GM19468 (cell line): ENCODE measurements around the gene RBFOX2.
"Not testable (repeated sequence)": the region's sequence is repeated elsewhere in the genome, so short reads cannot be mapped to it uniquely, and the experiment has no call there.

Source experiments
- ATAC-seq: cut with Tn5 transposase; IDR thresholded peaks from one replicate; pipeline ENCODE4 v1.9.1; 2021; ENCODE audit warnings: mild to moderate bottlenecking, moderate library complexity, moderate number of reproducible peaks; ENCODE audit not compliant: unreplicated experiment; ENCODE audit errors: extremely low read depth

Gene RBFOX2, protein sequence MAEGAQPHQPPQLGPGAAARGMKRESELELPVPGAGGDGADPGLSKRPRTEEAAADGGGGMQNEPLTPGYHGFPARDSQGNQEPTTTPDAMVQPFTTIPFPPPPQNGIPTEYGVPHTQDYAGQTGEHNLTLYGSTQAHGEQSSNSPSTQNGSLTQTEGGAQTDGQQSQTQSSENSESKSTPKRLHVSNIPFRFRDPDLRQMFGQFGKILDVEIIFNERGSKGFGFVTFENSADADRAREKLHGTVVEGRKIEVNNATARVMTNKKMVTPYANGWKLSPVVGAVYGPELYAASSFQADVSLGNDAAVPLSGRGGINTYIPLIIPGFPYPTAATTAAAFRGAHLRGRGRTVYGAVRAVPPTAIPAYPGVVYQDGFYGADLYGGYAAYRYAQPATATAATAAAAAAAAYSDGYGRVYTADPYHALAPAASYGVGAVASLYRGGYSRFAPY

GRCh38 chr22:36028646-36029405 lies at the start of gene RBFOX2:
TSS of gene RBFOX2 (minus strand) at chr22:36028824. CDS start at chr22:36028425, 399 bp downstream.
- ATAC-seq: no peak

- no peak for ATAC-seq
Observed at GRCh38 chr22:36077271-36077670, 48.6 kb upstream of the RBFOX2 start.

DNA sequence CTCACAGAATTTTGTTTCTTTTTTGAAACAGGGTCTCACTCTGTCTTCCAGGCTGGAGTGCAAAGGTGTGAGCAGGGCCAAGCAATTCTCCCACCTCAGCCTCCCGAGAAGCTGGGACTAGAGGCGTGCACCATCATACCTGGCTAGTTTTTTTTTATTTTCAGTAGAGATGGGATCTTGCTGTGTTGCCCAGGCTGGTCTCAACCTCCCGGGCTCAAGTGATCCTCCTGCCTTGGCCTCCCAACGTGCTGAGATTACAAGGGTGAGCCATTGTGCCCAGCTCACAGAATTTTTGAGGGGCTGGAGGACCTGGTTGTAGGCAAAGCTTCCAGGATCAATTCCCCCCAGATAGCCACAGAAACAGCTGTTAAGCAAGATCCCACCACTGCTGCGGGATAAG lies 47.1 kb upstream of the RBFOX2 start:
- no peak for ATAC-seq

DNA sequence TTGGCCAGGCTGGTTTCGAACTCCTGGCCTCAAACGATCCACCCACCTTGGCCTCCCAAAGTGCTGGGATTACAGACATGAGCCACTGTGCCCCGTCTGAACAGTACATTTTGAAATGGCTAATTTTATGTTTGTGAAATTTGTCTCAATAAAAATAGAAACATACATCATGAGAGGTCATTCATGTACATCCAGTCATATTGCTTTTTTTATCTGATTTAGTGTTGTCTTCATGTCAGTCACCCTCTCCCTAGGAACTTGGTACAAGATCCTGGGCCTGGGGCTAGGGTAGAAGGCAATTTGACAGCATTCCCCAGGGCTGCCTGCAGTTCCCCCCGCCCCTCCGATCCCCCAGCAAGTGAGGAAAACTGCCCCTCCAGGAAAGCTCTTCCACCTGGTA lies 46.6 kb upstream of the RBFOX2 start:
- ATAC-seq: no peak

DNA sequence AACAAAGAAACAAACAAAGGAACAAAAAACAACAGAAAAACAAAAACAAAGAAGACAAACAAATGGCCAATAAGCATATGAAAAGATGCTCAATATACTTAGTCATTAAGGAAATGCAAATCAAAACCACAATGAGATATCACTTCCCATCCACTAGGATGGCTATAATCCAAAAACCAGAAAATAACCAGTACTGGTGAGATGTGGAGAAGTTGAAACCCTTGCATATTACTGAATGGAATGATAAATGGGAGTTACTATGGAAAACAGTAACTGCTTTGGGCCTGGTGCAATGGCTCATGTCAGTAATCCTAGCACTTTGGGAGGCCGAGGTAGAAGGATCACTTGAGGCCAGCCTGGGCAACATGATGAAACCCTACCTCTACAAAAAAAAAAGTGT lies 44.9 kb upstream of the RBFOX2 start:
- no peak for ATAC-seq

DNA sequence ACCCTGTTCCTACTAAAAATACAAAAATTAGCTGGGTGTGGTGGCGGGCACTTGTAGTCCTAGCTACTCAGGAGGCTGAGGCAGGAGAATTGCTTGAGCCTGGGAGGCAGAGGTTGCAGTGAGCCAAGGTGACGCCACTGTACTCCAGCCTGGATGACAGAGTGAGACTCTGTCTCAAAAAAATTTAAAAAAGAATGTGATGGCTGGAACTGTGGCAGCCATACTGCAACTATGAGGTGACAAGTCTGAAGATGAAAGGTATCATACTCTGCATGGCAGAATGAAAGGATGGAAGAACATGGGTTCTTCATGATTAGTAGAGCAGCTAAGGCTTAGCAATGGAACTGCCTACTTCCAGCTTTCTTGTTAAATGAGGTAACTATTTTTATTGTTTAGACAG lies 42.0 kb upstream of the RBFOX2 start:
- not testable (repeated sequence) for ATAC-seq

- no peak for ATAC-seq
Observed at GRCh38 chr22:36069368-36069767, 40.7 kb upstream of the RBFOX2 start.

DNA sequence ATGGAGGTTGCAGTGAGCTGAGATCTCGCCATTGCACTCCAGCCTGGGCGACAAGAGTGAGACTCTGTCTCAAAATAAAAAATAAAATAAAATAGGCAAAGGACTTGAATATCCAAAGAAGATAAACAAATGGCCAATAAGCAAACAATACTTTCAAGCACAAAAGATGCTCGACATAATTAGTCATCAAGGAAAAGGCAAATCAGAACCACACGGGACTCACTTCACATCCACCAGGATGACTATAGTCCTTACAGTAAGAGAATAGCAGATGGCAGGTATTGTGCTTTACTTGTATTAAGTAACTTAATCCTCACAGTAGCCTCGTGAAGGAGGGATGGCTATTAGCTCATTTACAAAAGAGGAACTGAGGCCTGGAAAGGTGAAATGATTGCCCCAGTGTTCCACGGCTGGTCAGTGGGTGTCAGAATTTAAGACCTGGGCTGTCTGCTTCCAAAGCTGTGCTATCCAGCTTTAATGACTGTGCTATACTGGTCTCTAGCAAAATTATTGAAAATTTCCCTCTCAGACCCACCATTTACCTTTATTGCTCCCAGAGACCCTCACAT lies 40.2 kb upstream of the RBFOX2 start:
- ATAC-seq: no peak

GRCh38 chr22:36067235-36067558 lies 38.6 kb upstream of the RBFOX2 start:
- ATAC-seq: no peak

GRCh38 chr22:36065775-36066544 lies 37.3 kb upstream of the RBFOX2 start:
- ATAC-seq: no peak

DNA sequence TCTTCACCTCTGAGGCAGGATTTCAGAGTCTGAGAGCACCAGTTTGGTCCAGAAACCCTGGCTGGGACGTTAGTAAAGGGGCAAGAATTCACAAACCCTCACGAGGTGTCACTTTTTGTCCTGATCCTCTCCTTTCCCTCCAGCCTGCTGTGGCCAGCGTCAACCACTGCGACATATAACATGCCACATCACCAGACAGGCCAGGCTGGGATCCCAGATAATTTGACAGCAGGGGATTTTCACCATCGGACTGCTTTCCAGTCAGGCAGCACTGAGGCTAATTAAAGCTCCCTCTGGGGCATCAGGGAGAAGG lies 36.8 kb upstream of the RBFOX2 start:
- ATAC-seq: no peak

- no peak for ATAC-seq
Observed at GRCh38 chr22:36064358-36064757, 35.7 kb upstream of the RBFOX2 start.

DNA sequence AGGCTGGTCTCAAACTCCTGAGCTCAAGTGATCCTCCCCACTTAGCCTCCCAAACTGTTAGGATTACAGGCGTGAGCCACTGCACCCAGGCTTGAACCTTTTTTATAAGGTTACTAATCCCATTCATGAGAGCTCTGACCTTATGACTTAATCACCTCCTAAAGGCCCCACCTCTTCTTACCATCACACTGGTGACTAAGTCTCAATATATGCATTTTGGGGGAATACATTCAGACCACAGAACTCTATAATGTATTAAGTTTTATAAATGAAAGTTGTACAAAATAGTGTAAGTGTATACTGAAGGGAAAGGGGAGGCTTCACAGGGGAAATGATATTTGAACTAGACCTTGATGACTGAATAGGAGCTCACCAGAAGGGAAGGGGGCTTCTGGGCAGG lies 28.4 kb upstream of the RBFOX2 start:
- ATAC-seq: no peak

DNA sequence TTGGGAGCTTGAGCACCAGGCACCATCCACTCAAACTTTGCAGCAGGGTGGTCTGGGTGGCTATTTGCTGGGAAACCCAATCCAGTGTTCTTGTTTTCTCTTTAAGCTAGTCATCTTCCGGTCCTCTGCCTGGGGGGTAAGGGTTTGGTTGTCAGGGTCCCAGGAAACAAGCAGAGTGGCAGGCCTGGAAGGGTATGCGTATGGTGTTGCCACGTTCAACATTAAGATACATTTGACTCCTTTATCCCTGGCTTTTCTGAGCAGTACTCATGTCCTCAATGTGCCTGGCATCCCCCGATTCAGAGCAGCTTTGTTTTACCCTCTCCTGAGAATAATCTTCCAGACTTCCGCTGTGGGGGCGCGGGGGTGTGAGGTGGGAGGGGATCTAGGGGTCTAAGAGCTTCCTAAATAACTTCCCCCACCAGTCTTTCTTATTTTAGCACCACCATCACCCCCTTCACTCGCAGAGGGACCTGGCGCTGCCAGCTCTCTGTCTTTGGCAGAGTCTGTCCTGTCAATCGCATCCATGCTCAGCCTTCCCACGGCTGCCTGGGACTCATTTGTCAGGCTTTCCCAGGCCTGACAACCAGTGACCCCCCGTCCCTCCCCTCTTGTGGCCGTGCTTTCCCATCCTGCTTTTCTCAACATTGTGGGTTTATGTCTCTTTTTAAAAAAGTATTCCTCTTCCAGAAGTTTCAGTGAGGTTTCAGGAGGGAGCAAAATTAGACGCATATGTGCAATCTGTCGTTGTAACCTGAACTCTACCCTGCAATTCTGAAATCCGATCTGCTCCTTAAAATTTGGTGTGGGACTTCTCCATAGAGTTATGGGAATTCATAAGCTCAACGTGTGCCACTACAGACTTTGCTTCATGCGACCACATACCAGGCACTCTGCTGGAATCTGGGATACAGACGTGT lies 27.0 kb upstream of the RBFOX2 start:
- ATAC-seq: no peak

GRCh38 chr22:36054446-36054845 lies 25.8 kb upstream of the RBFOX2 start:
- ATAC-seq: not testable (repeated sequence)

DNA sequence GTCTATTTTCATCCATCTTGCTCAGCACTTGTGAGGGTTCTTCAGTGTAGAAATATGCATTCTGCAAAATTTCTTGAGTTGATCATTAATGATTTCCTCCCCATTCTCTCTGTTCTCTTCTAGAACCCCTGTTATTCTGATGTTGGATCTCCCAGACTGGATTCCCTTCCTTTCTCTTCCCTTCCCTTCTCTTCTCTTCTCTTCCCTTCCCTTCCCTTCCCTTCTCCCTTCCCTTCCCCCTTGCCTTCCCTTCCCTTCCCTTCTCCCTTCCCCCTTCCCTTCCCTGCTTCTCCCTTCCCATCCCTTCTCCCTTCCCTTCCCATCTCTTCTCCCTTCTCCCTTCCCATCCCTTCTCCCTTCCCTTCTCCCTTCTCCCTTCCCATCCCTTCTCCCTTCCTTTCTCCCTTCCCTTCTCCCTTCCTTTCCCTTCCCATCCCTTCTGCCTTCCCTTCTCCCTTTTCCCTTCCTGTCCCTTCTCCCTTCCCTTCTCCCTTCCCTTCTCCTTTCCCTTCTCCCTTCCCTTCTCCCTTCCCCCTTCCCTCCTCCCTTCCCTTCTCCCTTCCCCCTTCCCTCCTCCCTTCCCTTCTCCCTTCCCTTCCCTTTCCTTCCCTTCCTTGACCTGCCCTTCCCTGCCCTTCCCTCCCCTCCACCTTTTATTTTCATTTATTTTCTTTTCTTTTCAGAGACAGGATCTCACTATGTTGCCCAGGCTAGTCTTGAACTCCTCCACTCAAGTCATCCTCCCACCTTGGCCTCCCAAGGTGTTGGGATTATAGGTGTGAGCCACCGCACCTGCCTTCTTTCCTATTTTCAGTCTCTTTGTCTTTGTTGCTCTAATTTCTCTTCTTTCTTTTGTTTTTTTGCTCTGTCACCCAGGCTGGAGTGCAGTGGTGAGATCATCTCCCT lies 24.9 kb upstream of the RBFOX2 start:
- ATAC-seq: no peak

DNA sequence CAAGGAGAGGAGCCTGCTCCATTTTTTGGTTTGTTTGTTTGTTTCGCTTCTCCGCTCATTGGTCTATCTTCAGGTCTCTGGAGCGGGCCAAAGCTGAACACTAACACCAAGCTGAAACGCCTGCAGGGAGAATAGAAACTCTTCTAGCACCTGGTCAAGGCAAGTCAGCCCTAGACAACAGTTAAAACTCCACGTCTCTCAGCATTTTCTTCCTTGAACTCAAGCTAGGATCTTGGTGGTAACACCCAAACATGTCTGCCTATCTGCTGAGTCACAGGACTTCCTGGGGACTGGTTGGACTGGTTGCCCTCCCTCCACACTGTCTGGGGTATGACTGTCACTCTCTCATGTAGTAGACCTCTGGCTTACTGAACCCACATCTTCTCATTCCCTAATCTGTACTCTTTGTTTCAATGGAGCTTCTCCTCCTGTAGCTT lies 23.9 kb upstream of the RBFOX2 start:
- ATAC-seq: no peak

DNA sequence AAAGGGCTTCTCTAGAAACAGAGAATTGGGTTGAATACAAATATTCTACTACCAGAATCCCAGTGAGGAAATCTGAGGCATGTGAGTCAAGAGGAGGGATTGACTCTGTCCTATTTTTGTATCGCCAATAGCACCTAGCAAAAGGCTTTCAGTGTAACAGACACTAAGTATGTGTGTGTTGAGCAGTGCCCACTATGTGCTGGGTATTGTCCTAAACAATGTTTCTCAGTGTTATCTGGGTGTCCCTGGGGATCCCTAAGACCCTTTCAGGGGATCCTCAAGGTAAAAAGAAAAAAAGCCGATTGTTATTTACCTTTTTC lies 21.0 kb upstream of the RBFOX2 start:
- ATAC-seq: no peak
